HG02610 (cell line): ENCODE measurements around the gene FCRL5.
"Not testable (repeated sequence)": the region's sequence is repeated elsewhere in the genome, so short reads cannot be mapped to it uniquely, and the experiment has no call there.

Experiments
- ATAC-seq: cut with Tn5 transposase; IDR thresholded peaks from one replicate; pipeline ENCODE4 v1.9.1; 2021; ENCODE audit warnings: mild to moderate bottlenecking, moderate library complexity; ENCODE audit not compliant: unreplicated experiment

The FCRL5 gene

DNA sequence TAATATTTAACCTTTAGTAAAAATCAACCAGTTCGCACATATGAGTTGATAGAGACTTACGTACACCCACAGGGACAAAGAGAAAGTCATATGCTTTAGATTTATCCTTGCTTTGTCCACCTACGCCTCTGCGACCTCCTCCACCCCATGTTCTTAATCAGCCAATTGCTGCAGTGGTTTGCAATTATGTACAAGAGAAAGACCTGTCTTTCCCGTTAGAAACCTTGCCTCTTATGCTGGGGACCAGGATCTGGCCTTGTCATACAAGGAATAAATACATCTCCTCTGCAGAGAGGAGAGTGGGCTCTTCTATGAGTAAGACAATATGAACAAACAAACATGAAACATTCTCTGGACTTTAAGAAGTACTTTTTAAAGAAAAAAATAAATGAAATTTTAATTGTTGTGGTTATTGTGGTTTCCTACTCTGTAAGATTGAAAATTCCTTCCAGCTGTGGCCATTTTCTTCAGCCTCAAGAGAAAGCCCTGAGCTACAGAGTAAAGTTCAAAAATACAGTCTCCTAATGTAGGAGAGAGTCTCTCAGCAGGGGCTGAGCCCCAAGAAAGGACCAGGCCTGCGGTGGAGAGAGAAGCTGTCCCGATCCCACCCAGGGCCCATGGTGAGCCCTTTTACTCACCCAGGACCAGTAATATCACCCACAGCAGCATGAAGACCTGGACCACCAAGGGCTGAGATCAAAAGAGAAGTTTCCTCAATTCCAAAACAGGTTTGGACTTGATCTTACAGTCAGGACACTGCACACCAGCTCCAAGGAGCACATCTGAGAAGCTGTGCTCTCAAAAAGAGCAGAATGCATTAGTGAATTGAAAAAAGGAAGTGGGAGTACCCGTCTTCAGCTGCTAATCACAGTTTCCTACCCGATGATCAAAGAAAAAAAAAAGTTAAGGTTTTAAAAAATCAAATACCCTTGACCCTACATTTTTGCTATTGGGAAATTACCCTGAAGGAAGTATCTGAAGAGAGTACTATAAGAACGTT, at the start of gene FCRL5:
TSS of gene FCRL5 (minus strand) at position 822 of the 1,000 bp plus-strand sequence. CDS start at position 669, 153 bp downstream.
- ATAC-seq = peak; percentile 78

- ATAC-seq = no peak
Observed at GRCh38 chr1:157600236-157600635, 47.9 kb upstream of the FCRL5 start.

DNA sequence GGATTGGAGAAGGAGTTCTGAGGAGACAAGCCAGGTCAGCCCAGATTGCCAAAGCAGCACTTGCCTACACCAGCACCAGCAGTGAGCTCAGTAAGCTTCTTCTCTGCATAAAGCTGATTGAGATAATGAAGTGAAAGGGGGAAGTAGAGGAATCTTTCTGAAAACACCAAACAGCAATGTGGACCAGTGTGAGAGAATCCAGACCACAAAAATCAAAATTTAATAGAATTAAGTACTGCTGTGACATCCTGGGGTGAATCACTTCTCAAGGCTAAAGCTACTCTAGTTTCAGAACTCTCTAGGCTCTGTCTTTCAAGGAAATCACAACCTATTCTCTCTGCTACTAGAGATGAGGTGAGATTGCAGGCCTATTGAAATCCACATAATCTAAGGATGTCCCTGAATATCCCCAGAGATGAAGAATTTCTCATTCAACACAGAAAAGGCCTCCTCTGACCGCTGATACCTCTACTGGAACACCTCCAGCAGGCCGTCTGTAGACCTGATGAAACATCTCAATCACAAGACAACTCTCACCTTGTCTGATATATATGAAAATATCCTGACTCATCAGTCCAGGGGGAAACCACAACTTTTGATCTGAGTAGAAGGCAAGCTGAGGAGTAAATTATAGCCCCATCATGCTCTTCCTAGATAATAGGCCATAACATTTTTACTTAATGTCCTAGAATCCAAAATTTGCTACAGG, 45.8 kb upstream of the FCRL5 start, which contains the start of gene FCRL4:
TSS of gene FCRL4 (minus strand) at position 127 of the 709 bp plus-strand sequence. CDS start 141 bp downstream, outside the sequence.
- ATAC-seq = peak; percentile 60

- peak; percentile 56 for ATAC-seq
Observed at GRCh38 chr1:157596384-157596783, 44.1 kb upstream of the FCRL5 start.

- ATAC-seq = peak; percentile 49
Observed at GRCh38 chr1:157595356-157595755, 43.0 kb upstream of the FCRL5 start.

DNA sequence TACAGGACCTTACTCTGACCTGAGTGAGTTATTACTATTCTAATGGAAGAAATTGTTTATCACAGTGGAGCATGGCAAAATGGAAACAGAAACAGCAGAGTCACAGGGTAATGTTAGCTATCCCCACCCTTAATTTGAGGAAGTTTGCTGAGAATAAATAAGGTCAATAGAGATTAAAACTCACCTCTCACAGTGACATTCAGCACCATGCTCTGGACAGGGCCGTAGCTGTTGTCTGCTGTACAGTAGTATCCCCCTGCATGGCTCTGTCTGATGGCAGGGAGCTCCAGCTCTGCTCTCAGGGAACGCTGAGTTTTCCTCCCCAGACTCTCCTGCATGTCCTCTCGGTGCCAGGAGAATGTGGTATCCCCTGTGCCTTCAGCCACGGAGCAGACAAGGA, 33.7 kb upstream of the FCRL5 start:
- ATAC-seq = no peak

DNA sequence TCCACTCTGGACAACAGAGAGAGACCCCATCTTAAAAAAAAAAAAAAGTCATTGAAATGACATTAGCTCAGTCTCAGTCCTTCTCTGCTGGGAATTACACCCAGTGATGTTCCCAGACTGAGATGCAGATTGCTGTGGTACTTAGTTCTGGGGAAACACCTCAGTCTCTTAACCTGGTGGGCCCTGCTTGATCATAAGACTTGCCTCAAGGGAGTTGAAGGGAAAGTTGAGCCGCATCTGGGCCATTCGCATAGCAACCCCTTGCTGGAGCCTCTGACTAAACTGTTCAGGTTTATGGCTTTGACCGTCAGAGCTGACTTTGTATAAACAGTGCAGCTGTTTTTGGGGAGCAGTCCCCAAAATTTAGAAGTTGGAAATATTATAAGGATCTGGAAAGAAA, 32.2 kb upstream of the FCRL5 start:
- ATAC-seq = peak; percentile 63

DNA sequence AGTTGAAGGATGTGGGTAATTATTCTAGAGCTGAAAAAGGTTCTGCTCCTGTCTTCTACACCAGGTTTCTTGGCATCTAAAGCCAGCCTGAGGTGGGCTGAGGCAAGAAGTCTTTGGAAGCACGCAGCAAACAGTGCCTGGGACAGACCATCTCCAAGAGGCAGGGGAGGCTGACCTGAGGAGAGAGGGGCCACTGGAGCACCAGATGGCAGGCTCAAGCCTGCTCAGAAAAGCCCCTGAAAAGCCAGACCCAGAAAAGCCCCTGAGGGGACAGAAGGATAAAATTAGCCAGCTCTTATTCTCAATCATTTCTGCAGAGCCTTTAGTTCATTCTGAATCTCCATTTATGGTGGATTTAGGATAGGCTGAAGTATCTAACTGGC, 28.5 kb upstream of the FCRL5 start:
- no peak for ATAC-seq

DNA sequence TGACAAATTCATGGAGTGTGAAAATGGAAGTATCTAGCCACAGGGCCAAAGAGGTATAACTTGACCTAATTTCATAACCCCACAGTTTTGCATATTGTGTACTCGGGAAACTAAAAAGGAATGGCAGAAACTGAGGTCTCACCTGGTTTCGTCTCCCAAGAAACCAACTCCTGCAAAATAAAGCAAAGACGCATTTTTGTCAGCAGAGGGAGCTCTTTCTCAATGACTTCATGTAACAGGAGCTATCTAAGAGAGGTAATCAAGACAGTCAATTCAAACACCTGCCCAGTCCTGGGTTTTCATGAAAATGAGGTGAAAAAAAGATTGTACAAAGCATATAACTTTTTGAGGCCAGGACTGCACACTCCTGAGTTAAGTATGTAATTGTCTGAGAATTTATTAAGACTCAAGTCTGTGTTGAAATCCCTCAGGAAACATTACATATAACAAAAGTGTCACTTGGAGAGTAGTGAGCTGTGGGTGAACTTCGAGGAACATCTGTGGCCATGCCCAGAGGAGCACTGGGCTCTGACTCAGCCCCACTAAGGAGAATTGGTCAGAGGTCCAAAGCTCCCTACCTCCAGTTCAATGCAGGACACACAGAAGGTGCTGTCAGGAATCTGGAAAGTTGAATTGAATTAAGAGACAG, 28.0 kb upstream of the FCRL5 start:
- no peak for ATAC-seq

- ATAC-seq = no peak
Observed at GRCh38 chr1:157577420-157577819, 25.1 kb upstream of the FCRL5 start.

- ATAC-seq = peak; percentile 72
Observed at GRCh38 chr1:157575744-157576143, 23.4 kb upstream of the FCRL5 start.

- no peak for ATAC-seq
Observed at GRCh38 chr1:157574836-157575235, 22.5 kb upstream of the FCRL5 start.

DNA sequence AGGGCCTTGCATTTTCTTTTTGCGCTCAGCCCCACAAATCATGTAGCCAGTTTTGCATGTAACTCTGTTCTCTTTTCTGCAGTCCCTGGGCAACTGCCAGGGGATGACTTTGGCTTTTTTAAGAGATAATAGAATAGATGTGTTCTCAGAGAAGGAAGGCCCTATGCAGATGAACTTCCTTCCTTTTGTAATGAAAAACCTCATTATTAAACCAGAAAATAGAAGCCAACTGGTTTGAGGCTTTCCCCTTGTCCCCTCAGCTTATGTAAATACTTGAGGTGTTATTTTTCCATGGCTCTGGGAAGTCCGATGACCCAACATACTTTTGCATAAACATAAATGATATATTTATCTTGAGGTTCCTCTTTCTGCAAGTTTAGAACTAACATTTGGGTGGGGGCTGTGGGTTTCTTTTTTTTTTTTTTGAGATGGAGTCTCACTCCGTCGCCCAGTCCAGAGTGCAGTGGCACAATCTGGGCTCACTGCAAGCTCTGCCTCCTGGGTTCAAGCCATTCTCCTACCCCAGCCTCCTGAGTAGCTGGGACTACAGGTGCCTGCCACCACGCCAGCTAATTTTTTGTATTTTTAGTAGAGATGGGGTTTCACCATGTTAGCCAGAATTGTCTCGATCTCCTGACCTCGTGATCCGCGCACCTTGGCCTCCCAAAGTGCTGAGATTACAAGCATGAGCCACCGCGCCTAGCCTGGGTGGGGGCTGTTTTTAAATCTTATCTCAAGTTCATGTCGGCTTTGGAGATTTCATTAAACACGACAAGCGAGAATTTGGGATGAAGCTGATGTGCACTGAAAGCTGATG, 14.4 kb upstream of the FCRL5 start:
- peak; percentile 58 for ATAC-seq

- ATAC-seq = peak; percentile 50
Observed at GRCh38 chr1:157562515-157562914, 10.2 kb upstream of the FCRL5 start.

DNA sequence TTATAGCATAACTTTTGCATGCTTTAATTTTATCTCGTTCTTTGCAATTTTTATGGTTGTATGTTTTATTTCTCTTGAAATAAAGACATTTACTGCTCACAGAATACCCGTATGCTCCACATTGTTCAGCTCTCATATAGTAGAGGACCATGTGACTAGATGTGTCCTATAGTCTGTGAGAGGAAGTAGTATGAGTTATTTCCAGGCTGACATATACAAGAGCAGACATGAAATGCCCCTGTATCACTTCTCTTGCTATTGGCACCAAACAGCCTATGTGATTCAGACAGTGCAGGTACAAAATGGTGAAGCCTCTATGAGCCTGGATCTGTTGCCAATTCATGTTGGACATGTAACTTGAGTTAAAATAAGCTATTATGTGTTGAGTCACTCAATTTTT, 5.8 kb upstream of the FCRL5 start:
- ATAC-seq = no peak

GRCh38 chr1:157548081-157548480, 4.2 kb downstream of the FCRL5 start:
- ATAC-seq = not testable (repeated sequence)

- no peak for ATAC-seq
Observed at GRCh38 chr1:157542676-157543075, 9.6 kb downstream of the FCRL5 start.

GRCh38 chr1:157540852-157541251, 11.5 kb downstream of the FCRL5 start:
- ATAC-seq = no peak

- ATAC-seq = no peak
Observed at GRCh38 chr1:157540160-157540748, 12.1 kb downstream of the FCRL5 start.

DNA sequence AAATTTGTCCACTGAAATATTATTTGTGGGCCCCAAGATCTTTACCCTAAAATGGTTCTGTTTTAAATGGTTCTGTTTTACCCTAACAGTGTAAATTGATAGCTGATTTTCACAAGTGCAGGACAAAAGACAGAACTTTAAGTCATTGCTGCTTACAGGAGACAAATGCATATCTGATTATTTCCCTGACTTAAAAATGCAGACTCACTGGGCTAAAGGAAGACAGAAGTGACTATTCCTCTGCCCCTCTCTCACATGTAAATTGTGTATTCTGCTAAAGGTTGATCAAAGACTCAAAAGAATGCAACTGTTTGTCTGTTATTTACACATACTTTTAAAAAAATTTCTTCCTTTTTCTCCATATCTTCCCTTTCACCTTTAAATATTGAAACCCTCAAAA, 12.7 kb downstream of the FCRL5 start:
- no peak for ATAC-seq
